SK-N-SH treated with all-trans-retinoic acid at 6 μM for 48 hours (cell line): ENCODE data around the gene LRRK1.

Source experiments
- ATAC-seq: fragments of 200-7000 bp; cut with Tn5 transposase; 3 replicates; pipeline ENCODE4 v1.9.1; 2020; ENCODE audit warnings: mild to moderate bottlenecking, moderate library complexity
- ARNTL ChIP-seq: fragments of 450-650 bp; formaldehyde crosslinking; IDR thresholded peaks from 2 replicates; pipeline ENCODE4 v1.5.0; 2020; ENCODE audit warnings: low read depth, mild to moderate bottlenecking, moderate library complexity, borderline replicate concordance
- BACH2 ChIP-seq: fragments of 250-450 bp; sonication (Bioruptor Pico); IDR thresholded peaks from 2 replicates; pipeline ENCODE4 v1.9.0; 2021; ENCODE audit warnings: mild to moderate bottlenecking, borderline replicate concordance
- CSDC2 ChIP-seq: fragments of 250-450 bp; sonication (Bioruptor Pico); IDR thresholded peaks from 2 replicates; pipeline ENCODE4 v1.5.0; 2020; ENCODE audit warnings: mild to moderate bottlenecking, moderate library complexity
- CSRNP3 ChIP-seq: fragments of 250-450 bp; sonication (Bioruptor Pico); IDR thresholded peaks from 2 replicates; pipeline ENCODE4 v1.5.1; 2021; ENCODE audit warnings: mild to moderate bottlenecking, moderate library complexity
- ESRRG ChIP-seq: fragments of 250-450 bp; sonication (Bioruptor Pico); IDR thresholded peaks from 2 replicates; pipeline ENCODE4 v1.6.1; 2021; ENCODE audit warnings: mild to moderate bottlenecking
- GLIS3 ChIP-seq: fragments of 250-450 bp; sonication (Bioruptor Pico); IDR thresholded peaks from 2 replicates; pipeline ENCODE4 v1.5.0; 2020; ENCODE audit warnings: mild to moderate bottlenecking, moderate library complexity
- ISL1 ChIP-seq: fragments of 250-450 bp; sonication (Bioruptor Pico); IDR thresholded peaks from 2 replicates; pipeline ENCODE4 v2.1.2; 2022; ENCODE audit warnings: mild to moderate bottlenecking, moderate library complexity
- OSR1 ChIP-seq: fragments of 250-450 bp; sonication (Bioruptor Pico); IDR thresholded peaks from 2 replicates; pipeline ENCODE4 v1.8.0; 2022; ENCODE audit warnings: moderate library complexity, mild to moderate bottlenecking, inconsistent platforms
- PPARA ChIP-seq: fragments of 250-450 bp; sonication (Bioruptor Pico); IDR thresholded peaks from 2 replicates; pipeline ENCODE4 v1.5.0; 2020; ENCODE audit warnings: mild to moderate bottlenecking, borderline replicate concordance
- RARB ChIP-seq: fragments of 250-450 bp; sonication (Bioruptor Pico); IDR thresholded peaks from 2 replicates; pipeline ENCODE4 v1.8.0; 2021; ENCODE audit warnings: mild to moderate bottlenecking, moderate library complexity
- SNAI2 ChIP-seq: fragments of 250-450 bp; sonication (Bioruptor Pico); IDR thresholded peaks from 2 replicates; pipeline ENCODE4 v1.5.0; 2020; ENCODE audit warnings: mild to moderate bottlenecking, moderate library complexity
- TCF4 ChIP-seq: fragments of 250-450 bp; sonication (Bioruptor Pico); IDR thresholded peaks from 2 replicates; pipeline ENCODE4 v1.8.0; 2021; ENCODE audit warnings: mild to moderate bottlenecking, moderate library complexity, borderline replicate concordance
- TOX ChIP-seq: fragments of 250-450 bp; sonication (Bioruptor Pico); IDR thresholded peaks from 2 replicates; pipeline ENCODE4 v1.8.0; 2021; ENCODE audit warnings: mild to moderate bottlenecking, moderate library complexity, borderline replicate concordance
- ZFP3 ChIP-seq: fragments of 250-450 bp; sonication (Bioruptor Pico); IDR thresholded peaks from 2 replicates; pipeline ENCODE4 v1.5.0; 2020; ENCODE audit warnings: mild to moderate bottlenecking, moderate library complexity
- ZFP30 ChIP-seq: fragments of 450-650 bp; formaldehyde crosslinking; IDR thresholded peaks from 2 replicates; pipeline ENCODE4 v1.5.0; 2022; ENCODE audit warnings: mild to moderate bottlenecking, moderate library complexity
- ZNF70 ChIP-seq: fragments of 450-650 bp; formaldehyde crosslinking; IDR thresholded peaks from 2 replicates; pipeline ENCODE4 v1.5.0; 2020; ENCODE audit warnings: mild to moderate bottlenecking, moderate library complexity
- ZNF8 ChIP-seq: fragments of 450-650 bp; formaldehyde crosslinking; IDR thresholded peaks from 2 replicates; pipeline ENCODE4 v1.5.0; 2020; ENCODE audit warnings: mild to moderate bottlenecking, moderate library complexity
- TF ChIP-seq, protein P1 (sequence below): fragments of 250-450 bp; sonication (Bioruptor Pico); IDR thresholded peaks from 2 replicates; pipeline ENCODE4 v1.5.0; 2020; ENCODE audit warnings: mild to moderate bottlenecking, moderate library complexity
- TF ChIP-seq, protein P2 (sequence below): fragments of 250-450 bp; sonication (Bioruptor Pico); IDR thresholded peaks from 2 replicates; pipeline ENCODE4 v1.8.0; 2021; ENCODE audit warnings: low read depth, mild to moderate bottlenecking, moderate library complexity, borderline replicate concordance
- TF ChIP-seq, protein P3 (sequence below): fragments of 250-450 bp; sonication (Bioruptor Pico); IDR thresholded peaks from 2 replicates; pipeline ENCODE4 v1.5.1; 2020; ENCODE audit warnings: low read depth, mild to moderate bottlenecking, moderate library complexity

The LRRK1 gene

GRCh38 chr15:101039461-101039860, 120.3 kb downstream of the LRRK1 start:
- ATAC-seq: no peak
- TF ChIP-seq CSDC2 (CRISPR knock-in tag) (no peak), GLIS3 (CRISPR knock-in tag) (no peak), PPARA (CRISPR knock-in tag) (no peak), ISL1 (CRISPR knock-in tag) (no peak), ZFP30 (no peak), OSR1 (CRISPR knock-in tag) (no peak), ZNF70 (no peak), TCF4 (CRISPR knock-in tag) (no peak), SNAI2 (CRISPR knock-in tag) (no peak), ARNTL (CRISPR knock-in tag) (no peak)
- TF ChIP-seq, protein P1, sequence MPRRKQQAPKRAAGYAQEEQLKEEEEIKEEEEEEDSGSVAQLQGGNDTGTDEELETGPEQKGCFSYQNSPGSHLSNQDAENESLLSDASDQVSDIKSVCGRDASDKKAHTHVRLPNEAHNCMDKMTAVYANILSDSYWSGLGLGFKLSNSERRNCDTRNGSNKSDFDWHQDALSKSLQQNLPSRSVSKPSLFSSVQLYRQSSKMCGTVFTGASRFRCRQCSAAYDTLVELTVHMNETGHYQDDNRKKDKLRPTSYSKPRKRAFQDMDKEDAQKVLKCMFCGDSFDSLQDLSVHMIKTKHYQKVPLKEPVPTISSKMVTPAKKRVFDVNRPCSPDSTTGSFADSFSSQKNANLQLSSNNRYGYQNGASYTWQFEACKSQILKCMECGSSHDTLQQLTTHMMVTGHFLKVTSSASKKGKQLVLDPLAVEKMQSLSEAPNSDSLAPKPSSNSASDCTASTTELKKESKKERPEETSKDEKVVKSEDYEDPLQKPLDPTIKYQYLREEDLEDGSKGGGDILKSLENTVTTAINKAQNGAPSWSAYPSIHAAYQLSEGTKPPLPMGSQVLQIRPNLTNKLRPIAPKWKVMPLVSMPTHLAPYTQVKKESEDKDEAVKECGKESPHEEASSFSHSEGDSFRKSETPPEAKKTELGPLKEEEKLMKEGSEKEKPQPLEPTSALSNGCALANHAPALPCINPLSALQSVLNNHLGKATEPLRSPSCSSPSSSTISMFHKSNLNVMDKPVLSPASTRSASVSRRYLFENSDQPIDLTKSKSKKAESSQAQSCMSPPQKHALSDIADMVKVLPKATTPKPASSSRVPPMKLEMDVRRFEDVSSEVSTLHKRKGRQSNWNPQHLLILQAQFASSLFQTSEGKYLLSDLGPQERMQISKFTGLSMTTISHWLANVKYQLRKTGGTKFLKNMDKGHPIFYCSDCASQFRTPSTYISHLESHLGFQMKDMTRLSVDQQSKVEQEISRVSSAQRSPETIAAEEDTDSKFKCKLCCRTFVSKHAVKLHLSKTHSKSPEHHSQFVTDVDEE (CRISPR knock-in tag): no peak

GRCh38 chr15:101042320-101042719, 123.2 kb downstream of the LRRK1 start:
- no peak for TF ChIP-seq ARNTL (CRISPR knock-in tag)
- TF ChIP-seq SNAI2 (CRISPR knock-in tag): no peak
- TF ChIP-seq, protein P2, sequence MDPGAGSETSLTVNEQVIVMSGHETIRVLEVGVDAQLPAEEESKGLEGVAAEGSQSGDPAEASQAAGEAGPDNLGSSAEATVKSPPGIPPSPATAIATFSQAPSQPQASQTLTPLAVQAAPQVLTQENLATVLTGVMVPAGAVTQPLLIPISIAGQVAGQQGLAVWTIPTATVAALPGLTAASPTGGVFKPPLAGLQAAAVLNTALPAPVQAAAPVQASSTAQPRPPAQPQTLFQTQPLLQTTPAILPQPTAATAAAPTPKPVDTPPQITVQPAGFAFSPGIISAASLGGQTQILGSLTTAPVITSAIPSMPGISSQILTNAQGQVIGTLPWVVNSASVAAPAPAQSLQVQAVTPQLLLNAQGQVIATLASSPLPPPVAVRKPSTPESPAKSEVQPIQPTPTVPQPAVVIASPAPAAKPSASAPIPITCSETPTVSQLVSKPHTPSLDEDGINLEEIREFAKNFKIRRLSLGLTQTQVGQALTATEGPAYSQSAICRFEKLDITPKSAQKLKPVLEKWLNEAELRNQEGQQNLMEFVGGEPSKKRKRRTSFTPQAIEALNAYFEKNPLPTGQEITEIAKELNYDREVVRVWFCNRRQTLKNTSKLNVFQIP (CRISPR knock-in tag): no peak
- TF ChIP-seq ZFP3 (CRISPR knock-in tag): no peak
- TF ChIP-seq, protein P3, sequence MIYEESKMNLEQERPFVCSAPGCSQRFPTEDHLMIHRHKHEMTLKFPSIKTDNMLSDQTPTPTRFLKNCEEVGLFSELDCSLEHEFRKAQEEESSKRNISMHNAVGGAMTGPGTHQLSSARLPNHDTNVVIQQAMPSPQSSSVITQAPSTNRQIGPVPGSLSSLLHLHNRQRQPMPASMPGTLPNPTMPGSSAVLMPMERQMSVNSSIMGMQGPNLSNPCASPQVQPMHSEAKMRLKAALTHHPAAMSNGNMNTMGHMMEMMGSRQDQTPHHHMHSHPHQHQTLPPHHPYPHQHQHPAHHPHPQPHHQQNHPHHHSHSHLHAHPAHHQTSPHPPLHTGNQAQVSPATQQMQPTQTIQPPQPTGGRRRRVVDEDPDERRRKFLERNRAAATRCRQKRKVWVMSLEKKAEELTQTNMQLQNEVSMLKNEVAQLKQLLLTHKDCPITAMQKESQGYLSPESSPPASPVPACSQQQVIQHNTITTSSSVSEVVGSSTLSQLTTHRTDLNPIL (CRISPR knock-in tag): no peak
- no peak for TF ChIP-seq OSR1 (CRISPR knock-in tag)
- no peak for TF ChIP-seq CSDC2 (CRISPR knock-in tag)
- no peak for TF ChIP-seq PPARA (CRISPR knock-in tag)
- TF ChIP-seq CSRNP3 (CRISPR knock-in tag): no peak
- TF ChIP-seq TOX: no peak
- TF ChIP-seq ESRRG (CRISPR knock-in tag): no peak
- no peak for TF ChIP-seq BACH2
- no peak for ATAC-seq

DNA sequence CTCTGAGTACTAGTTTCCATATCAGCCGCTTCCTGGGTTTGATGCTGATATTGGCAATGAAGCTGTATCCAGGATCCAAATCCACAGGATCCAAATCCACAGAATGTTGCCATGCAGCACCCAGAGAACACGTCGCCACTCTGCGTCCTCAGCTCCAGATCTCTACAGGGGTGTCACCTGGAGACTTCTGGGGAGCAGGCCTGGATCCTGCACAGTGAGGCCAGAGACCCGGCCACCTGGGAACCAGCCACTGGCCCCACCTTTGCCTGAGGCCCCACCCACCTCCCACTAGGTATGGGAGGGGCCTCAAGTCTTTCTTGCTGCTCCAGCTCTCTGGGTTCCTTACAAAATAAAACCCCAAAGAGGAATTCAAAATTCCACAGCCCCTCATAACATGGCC, 123.9 kb downstream of the LRRK1 start:
- no peak for TF ChIP-seq ZNF8
- TF ChIP-seq RARB (CRISPR knock-in tag): no peak
- no peak for TF ChIP-seq TCF4 (CRISPR knock-in tag)
- TF ChIP-seq ARNTL (CRISPR knock-in tag): no peak
- TF ChIP-seq, protein P2 (CRISPR knock-in tag): no peak
- TF ChIP-seq BACH2: no peak
- TF ChIP-seq, protein P1 (CRISPR knock-in tag): no peak

More for the DNA sequence above, 123.9 kb downstream of the LRRK1 start:
- ATAC-seq: no peak
